Esophagus mucosa (tissue), 1 donor: ENCODE measurements around the gene KCNQ4. TPM values are rescaled to one million over a fixed set of nuclear protein-coding genes. Genes with fewer than 3 reads are reported as not detected.

Source experiments
- ATAC-seq: fragments of 200-7000 bp; cut with Tn5 transposase; one replicate; pipeline ENCODE4 v1.9.1; 2020
- total RNA-seq: library from RNA; stranded (reverse); gene quantifications from one replicate; pipeline ENCODE4 v1.2.4, GENCODE V29; 2023
- donor health status: DM: yes; HTN: yes; CAD: no.

KCNQ4 gene
- total RNA-seq, 1 donor from 2014 or later = 0.24 TPM

DNA sequence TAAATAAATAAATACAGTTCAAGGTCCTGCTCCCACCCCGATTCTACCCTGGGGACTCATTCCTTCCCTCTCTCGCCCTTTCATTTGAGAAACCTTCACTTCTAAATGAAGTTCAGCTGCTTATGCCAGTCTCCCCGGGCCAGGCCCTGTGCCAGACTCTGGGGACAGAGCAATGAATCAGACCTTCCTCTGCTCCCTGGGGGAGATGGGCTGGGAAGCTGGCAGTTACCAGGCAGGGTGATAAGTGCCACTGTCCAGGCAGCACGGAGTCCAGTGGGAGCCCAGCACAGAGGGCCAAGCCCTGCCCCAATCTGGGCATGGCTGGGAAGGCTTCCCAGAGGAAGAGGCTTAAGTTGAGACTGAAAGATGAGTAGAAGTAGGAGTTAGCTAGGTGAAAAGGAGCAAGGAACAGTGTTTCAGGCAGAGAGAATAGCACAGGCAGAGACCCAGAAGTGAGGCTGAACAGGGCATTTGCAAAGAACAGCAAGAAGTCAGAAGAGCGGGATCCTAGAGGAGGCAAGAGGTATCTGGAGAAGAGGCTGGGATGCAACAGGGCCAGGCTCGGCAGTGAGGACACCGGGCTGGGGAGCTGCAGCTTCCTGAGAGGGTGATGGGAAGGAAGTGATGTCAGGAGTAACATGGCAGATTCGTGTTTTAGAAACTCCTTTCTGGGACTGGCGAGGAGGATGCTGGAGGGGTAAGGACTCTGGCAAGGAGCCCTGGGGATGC, 13.5 kb downstream of the KCNQ4 start:
- ATAC-seq = no peak

DNA sequence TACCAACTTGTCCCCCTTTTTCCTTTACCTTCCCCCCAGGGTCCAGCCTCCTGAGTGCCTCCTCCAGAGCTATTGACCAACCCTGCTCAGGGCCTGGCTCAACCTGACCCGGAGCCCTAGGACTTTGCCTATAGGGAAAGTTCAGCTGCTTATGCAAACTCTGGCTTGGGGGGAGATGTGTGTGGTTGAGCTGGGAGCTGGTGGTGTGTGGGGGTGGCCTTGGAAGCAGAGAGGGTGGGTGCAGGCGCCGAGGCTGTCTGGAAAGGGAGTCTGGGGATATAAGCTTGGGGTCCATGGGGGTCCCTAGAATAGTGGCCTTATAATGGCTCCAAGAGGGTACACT, 14.1 kb downstream of the KCNQ4 start:
- no peak for ATAC-seq

DNA sequence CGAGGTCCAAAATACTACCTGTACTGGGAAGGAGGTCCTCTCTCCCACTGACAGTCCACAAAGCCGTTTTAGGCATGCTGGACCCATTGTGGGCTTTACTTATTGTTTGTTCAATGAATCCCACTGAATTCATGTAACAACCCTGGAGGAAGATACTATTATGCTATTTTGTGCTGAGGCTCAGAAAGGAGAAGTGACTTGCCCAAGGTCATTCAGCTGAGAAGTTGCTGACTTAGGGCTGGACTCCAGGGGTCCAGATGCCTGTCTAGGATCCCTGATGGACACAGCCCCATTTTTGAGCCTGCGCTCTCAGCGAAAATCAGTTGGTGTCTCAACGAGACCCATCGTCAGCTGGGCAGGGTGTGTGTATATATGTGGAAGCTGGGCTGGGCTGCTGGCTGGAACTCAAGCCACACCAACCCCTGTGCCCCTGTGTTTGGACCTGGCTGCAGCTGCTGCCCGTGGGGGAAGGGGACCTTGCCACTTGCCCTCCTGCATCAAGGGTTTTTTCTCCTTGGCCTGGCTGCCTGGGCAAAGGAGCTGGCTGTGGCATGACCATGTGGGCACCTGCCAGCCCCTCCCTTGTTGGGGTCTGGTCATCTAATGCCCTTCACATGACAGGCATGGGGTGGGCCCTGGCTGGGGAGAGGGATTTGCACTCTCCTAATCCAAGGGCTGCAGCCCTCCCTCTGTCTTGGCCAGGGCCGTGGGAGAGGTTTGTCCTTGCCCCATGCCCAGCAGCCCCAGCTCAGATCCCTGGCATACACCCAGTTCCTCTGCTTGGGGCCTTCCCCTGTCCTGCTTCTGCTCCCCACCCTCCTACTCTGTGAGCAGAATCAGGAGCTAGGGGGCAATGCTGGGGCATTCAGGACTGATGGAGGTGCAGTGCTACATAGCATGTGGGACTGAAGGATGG, 15.0 kb downstream of the KCNQ4 start:
- ATAC-seq = no peak

DNA sequence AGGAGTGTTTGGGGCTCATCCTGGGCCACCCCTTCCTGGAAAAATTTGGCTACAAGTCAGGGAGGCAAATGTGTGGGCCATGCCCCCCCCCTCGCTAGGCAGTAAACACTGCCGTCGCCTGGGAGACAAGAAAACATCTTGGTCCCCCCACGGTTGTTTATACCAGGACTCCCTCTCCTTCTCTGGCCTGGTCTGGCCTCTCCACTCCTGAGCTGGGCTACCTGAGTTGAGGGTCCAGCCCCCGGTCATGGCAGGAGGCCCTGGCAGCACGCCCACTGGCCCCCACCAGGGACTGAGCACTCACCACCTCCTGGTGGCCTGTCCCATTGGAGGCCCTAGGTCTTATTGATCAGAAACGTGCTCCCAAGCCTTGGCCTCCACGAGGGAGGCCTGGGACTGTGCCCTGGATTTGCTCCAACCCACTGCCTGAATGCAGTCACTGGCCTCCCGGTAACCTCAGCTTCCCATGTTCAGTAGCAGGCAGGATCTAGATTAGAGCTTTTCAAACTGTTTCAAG, 15.8 kb downstream of the KCNQ4 start:
- ATAC-seq = no peak

DNA sequence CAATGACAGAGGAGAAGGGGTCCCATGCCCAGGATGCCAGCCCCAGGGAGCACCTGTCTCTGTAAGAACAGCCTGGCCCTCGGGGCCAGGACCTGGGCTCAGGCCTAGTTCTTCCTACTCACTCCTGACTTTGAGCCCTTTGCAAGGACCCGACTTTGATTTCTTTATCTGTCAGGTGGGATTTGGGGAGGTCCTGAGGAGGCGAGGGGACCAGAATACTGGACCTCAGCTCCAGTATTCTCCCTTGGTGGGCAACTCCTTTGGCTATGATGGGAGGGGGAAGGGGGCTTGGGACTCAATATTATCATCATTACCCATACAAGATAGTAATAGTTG, 18.1 kb downstream of the KCNQ4 start:
- no peak for ATAC-seq

DNA sequence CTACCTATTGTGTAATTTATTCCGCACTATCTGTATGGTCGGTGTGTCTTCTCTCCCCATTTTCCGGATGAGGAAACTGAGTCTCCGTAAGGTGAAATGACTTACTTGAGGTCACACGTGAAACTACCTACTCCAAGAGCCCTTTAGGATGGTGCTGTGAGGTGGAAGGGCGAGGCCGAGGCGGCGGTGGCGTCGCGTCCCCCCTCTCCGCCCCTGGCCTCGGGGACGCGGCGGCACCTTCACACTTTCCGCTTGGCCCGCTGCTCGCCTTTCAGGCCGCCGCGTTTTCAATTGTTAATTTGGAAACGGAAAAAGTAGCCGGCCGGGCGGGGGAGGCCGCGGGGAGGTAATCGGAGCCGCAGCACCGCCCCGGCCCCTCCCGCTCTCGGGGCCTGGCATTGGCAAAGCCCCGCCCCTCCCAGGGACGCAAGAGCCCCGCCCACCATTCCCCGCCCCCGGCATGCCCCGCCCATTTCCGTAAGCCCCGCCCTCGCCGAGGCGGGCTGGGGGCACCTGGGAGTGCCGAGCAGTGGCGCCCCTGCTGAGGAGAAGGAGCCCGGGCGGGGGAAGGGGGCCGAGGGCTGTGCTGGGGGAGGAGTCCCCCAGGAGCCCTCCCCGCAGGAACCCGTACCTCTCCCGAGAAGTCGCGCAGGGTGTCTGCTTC, 18.6 kb downstream of the KCNQ4 start:
- ATAC-seq = peak; percentile 88

DNA sequence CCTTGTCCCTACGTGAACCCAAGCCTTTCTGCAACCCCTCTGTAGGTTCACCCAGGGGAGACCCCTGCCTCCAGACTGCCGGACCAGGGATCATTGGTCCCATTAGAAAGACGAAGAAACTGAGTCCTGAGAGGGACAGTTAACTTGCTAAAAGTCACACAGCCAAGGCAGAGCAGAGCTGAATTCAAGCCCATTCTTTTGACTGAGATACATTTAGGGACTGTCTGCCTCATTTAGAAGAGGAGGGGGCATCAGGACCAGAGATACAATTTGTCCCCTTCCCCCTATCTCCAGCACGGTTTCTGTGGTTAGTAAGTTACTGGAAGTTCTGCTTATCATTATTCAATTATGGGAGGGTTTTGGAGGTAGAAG, 19.1 kb downstream of the KCNQ4 start:
- no peak for ATAC-seq

DNA sequence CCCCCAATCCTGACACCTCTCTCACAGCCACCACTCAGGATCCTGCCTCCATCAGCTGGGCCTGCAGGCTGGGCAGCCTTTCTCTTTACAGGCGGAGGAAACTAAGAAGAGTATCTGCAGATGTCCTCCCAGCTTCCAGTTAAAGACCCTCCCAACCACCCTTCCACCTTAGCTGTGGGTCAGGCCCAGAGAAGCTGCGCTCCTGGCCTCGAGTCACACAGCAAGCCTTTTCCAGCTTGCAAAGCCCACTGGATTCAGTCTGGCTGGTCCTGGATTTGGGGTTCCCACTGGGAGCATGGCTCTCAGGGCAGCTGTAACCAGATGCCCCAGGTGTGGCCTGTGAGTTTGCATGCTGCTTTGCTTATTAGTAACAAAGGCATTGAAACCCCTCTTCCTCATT, 19.9 kb downstream of the KCNQ4 start:
- no peak for ATAC-seq

DNA sequence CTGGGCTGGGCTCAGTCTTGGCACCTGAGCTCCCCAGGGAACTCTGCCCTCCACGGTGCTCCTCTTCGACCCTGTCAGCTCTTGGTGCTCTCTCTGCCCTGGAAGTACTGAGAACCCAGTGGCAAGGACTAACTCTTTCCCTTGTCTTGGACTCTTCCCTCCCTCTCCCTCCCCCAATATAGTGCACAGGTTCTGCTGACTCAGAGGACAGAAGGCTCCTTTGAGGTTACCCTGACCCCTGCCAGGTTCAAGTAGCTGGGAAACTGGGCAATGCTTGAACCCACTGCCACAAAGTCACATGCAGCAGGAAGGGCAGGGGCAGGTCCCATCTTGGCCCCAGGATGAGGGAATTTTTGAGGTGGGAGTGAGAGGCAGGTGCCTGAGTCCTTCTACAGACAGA, 20.3 kb downstream of the KCNQ4 start:
- no peak for ATAC-seq

DNA sequence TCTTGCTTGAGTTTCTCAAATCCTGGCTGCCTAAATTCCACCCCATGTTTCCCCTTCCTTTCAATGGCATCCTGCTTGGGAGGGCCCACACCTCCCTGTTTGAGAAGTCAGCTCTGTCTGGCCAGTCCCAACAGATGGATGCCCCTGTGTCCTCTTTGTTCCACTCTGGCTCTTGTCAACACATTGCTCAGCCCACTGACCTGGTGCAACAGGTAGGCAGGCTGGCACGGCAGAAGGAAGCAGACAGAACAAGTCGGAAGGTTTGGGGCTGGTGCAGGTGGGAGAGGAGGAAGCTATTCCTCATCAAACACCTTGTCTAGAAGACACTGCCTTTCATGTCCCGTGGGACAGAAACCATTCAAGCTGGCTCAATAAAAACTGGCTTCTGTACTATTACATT, 22.7 kb downstream of the KCNQ4 start:
- no peak for ATAC-seq

DNA sequence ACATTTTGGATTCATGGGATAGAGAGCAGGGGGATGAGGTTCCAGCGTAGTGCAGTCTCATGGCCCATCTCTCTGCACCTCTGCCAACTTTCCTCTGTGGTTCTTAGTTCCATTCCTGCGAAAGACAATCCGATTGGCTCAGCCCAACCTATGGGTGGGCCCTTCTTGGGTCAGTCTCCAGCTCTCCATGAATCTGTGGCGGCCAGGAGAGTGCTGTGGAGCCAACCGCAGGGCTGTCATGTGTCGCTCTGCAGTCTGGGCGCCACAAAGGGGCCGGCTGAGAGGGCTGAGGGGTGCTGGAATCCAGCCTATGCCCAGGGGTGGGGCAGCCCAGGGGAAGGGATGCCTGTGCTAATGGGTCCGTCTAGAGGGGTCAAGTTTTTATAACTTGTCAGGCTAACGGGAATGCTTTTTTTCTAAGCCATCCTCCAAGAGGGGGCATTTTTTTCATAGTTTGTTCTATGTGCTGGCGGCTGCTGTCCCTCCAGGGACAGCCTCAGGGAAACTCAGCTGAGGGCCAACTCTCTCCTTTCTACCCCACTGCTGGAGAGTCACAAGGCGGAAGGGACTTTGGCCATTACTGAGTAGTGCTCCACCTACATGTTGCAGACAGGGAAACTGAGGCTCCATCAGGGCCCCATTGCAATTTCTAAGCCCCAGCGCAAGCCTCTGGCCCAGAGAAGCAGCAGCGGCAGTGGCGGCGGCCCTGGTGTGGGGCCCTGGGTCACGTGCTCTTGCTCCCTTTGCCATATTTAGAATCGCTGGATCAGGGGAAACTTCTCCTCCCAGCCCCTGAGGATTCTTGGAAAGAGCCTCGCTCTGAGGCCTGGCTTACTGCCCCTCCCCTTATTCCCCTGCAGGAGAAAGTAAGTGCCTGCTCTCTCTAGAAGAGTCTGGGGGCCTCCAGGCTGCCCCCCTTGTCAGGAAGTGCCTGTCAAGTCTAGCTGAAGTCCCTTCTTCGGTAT, 23.4 kb downstream of the KCNQ4 start:
- no peak for ATAC-seq

DNA sequence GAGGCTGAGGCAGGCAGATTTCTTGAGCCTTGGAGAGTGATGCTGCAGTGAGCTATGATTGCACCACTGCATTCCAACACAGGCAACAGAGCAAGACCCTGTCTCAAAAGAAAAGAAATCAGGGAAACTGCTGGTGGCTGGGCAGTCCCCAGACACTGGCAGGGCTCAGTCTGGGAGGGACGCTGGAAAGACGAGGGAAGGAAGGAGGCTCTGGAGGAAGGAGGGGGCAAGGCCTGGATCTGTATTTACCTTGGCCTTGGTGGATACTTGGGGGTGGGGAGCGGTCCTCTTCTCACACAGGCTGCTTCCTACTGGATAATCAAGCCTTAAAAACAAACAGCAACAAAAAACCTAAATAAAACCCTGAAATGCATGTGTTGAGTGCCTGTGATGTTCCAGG, 24.4 kb downstream of the KCNQ4 start:
- ATAC-seq = no peak

DNA sequence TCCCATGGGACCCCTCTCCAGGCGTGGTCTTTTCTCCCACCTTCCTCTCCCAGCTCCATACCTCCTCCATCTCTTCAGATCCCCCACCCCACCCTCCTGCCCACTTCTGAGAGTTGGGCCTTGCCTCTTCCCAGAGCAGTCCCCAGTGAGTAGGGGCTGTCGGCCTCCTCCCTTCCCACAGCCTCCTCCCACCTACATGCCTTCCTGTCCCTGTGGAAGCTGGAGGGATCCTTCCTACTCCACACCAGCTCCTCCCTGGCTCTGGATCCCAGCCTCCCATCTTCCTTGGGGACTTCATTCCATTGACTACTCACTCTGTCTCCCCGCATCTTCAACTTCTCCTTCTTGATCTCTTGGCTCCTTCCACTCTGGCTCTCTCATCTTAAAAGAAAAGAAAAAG, 24.9 kb downstream of the KCNQ4 start:
- ATAC-seq = no peak

DNA sequence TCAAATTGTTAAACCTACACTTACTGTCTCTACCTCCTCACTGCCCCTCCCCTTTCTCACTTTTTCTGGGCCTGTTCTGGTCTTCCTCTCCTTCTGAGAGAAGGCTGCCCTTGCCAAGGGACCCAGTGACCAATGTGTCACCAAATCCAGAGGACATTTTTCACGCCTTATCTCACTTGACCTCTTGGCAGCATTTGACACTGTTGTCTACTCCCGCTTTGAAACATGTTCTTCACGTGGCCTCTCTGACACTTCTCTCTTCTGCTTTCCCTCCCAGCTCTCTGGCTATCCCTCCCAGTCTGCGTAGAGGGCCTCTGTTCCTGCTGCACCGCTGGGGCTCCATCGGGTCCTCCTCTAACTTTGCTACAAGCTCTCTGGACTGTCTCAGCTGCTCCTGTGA, 25.3 kb downstream of the KCNQ4 start:
- no peak for ATAC-seq

DNA sequence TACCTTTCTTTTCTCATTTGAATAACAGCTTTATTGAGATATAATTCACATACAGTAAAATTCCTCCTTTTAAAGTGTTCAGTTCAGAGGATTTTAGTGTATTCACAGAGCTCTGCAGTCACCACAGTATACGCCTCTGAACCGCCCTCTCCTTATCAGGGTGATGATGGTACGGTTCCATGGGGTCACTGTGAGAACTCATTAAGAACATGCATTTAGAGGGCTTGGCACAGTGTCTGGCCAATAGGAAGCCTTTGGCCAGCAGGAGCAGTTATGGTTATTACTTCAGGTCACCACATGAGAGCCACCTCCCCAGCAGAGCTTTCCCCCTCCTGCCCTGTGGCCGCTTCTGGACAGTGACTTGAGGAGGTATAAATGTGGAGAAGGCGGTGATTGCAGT, 27.3 kb downstream of the KCNQ4 start:
- no peak for ATAC-seq

DNA sequence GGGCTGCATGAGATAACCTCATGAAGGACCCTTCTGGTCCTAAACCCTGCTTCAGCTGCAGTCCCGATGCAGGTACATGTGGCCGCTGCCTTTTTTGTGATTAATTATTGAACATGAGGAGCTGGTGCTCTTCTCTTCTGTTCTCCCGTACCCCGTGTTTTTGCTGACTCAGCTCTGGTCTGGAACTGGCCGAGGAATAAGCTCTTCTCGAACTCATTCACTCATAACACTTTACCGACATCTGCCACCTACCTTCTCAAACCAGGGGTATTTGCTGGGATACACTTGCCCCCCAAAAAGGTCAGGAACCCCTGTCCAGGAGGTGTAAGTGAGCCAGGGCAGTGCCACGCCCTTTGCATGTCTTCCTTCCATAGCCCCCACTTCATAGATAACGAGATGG, 31.8 kb downstream of the KCNQ4 start:
- ATAC-seq = no peak

DNA sequence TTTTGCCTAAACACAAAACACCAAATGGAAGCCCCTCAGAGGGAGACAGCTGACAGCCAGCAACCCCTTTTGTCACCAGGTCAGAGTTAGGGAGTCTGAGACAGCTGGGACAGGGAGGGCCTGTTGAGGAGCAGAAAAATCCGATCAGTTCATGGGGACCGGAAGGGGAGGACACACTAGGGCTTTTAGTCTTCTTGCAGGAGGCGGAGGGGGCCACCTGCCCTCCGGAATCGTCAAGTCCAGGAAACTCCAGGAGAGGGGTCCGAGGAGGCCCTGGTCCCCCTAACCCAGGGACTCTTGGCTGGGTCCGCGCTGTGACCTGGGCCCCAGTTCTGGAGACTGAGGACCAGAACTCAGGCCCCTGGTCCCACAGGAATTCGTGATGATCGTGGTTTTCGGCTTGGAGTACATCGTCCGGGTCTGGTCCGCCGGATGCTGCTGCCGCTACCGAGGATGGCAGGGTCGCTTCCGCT, 34.2 kb downstream of the KCNQ4 start:
- ATAC-seq = no peak

DNA sequence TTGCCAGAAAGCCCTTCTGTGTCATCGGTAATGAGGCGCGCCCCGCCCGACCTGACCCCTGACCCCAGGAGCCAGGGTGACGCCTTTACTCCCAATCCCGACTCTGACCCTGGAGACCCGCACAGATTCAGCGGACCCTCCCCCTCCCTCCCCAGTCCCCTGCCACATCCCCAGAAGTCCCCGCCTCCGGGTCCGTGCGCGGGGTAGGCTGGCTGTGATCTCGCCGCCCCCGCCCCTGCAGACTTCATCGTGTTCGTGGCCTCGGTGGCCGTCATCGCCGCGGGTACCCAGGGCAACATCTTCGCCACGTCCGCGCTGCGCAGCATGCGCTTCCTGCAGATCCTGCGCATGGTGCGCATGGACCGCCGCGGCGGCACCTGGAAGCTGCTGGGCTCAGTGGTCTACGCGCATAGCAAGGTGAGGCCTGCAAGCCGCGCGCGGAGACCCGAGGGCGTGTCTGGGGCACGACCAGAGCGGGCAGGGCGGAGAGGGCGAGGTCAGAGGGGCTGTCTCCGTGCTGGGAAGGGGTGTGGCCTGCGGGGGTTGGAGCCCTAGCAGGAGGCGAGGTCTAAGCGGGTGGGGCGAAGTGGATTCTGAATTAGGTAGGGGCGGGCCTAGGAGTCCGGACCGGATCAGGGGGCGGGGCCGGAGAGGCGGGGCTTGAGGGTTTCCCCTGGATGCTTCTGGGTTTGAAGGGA, 34.8 kb downstream of the KCNQ4 start:
- ATAC-seq = peak; percentile 90

DNA sequence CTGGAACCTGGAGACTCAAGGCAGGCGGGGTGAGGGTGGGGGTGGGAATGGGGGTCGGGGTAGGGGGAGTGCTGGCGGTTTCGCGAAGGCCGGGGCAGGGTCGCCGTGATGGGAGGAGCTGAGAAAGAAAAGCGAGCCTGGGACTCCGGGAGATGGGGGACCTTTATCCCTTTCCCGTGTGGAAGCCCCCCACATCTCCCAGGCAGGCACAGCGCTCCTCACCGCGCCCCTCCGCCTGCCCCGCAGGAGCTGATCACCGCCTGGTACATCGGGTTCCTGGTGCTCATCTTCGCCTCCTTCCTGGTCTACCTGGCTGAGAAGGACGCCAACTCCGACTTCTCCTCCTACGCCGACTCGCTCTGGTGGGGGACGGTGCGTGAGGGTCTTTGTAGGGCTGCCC, 35.5 kb downstream of the KCNQ4 start:
- no peak for ATAC-seq

DNA sequence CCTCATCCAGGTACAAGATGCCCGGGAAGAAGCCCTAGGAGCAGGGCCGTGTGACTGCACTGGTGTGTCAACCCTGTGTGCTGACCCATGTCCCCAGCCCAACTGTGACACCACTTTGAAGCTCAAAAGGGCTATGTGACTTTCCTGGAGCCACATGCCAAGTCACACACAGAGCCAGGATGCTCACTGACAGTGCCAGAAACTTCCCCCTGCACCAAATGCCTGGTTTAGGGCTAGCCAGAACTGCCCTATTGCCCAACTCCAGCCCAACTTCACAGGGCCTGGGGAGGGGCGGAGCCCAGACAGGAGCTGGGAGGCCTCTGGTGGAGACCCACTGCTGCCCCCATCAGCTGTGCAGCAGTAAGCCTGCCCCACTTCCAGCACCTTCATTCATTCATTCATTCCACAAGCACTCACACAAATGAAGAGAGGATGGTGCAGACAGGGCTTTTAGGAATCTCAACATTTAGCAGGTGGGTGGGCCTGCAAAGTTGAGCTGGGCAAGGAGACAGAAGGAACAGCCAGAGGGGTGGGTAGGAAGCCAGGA, 36.7 kb downstream of the KCNQ4 start:
- no peak for ATAC-seq
